Activated CD8-positive, alpha-beta T cell treated with anti-CD3 and anti-CD28 coated beads for 36 hours (primary cell): ENCODE measurements around the gene FRYL. TPM values are rescaled to one million over a fixed set of nuclear protein-coding genes. Genes with fewer than 3 reads are reported as not detected.
A peak's percentile ranks its signal among the peaks of the same experiment; 100 is the strongest.

Source experiments
- ATAC-seq: fragments of 200-7000 bp; cut with Tn5 transposase; one replicate; pipeline ENCODE4 v1.10.0; 2021; ENCODE audit warnings: mild to moderate bottlenecking, moderate library complexity
- CTCF ChIA-PET: fragments of 350-600 bp; sonication (Branson Sonifier 250); formaldehyde crosslinking; loops from one replicate; lab custom pipeline; 2021; ENCODE audit warnings: antibody characterized with exemption; lab: Charles Lee
- POLR2A ChIA-PET: fragments of 350-600 bp; sonication (Branson Sonifier 250); formaldehyde crosslinking; loops from one replicate; lab custom pipeline; 2021; ENCODE audit warnings: antibody characterized with exemption; lab: Charles Lee
- DNase-seq: peaks from one replicate; pipeline ENCODE4 v3.0.0-alpha.2; 2020
- H3K27ac Mint-ChIP-seq: one replicate; pipeline ENCODE4 v1.8.0; 2021; ENCODE audit warnings: mild to moderate bottlenecking, mixed read lengths
- H3K27me3 Mint-ChIP-seq: one replicate; pipeline ENCODE4 v1.8.0; 2021; ENCODE audit warnings: mixed read lengths
- H3K36me3 Mint-ChIP-seq: one replicate; pipeline ENCODE4 v1.8.0; 2021; ENCODE audit warnings: low read depth, mixed read lengths
- H3K4me1 Mint-ChIP-seq: one replicate; pipeline ENCODE4 v1.8.0; 2021; ENCODE audit warnings: low read depth, mixed read lengths
- H3K4me3 Mint-ChIP-seq: one replicate; pipeline ENCODE4 v1.8.0; 2021; ENCODE audit warnings: mild to moderate bottlenecking, moderate library complexity, mixed read lengths
- H3K9me3 Mint-ChIP-seq: one replicate; pipeline ENCODE4 v1.8.0; 2021; ENCODE audit warnings: mixed read lengths
- intact Hi-C: fragments of 100-400 bp; cut with micrococcal nuclease; formaldehyde crosslinking; loops from one replicate; pipeline ENCODE4 v1.10.0; 2022
- total RNA-seq, 2 experiments: library from RNA; stranded (reverse); gene quantifications; one replicate each; pipeline ENCODE4 v1.2.3, GENCODE V29; 2021
- TF ChIP-seq, protein P1 (sequence below): fragments of 200-600 bp; IDR thresholded peaks from one replicate; pipeline ENCODE4 v1.8.0; 2022; ENCODE audit warnings: antibody characterized with exemption, mild to moderate bottlenecking

FRYL gene
- total RNA-seq, 2 experiments from 2014 or later: 66.6 to 73.2 TPM

DNA sequence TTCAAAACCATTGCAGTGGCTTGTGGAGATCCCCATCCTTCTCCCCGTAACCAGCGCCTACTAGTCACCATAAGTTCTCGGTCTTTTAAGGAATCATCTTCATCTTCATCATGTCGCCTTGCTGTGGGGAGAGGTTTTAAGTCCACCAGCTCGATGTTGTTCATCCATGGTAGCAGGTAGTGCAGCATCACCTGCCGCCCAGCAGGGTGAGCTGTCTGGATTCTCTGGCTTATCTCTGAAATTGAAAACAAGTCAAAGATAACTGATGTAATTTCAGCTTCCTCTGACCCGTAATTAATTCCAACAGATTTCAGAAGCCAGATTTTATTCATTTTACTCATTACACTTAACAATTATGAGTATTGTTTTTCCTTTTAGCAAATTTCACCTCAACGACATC, 222.6 kb downstream of the FRYL start:
- CTCF ChIA-PET: interaction anchor here (0.8 to 1.5 kb wide), 6 partner anchors 9 to 31 kb away, joined by 3 to 5 read pairs (median 4); no protein-coding TSS in a partner anchor
- TF ChIP-seq, protein P1, sequence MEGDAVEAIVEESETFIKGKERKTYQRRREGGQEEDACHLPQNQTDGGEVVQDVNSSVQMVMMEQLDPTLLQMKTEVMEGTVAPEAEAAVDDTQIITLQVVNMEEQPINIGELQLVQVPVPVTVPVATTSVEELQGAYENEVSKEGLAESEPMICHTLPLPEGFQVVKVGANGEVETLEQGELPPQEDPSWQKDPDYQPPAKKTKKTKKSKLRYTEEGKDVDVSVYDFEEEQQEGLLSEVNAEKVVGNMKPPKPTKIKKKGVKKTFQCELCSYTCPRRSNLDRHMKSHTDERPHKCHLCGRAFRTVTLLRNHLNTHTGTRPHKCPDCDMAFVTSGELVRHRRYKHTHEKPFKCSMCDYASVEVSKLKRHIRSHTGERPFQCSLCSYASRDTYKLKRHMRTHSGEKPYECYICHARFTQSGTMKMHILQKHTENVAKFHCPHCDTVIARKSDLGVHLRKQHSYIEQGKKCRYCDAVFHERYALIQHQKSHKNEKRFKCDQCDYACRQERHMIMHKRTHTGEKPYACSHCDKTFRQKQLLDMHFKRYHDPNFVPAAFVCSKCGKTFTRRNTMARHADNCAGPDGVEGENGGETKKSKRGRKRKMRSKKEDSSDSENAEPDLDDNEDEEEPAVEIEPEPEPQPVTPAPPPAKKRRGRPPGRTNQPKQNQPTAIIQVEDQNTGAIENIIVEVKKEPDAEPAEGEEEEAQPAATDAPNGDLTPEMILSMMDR: no peak
- POLR2A ChIA-PET: no interaction called here
- Mint-ChIP-seq H3K27me3 (no peaks in the 10 kb centered on the region), H3K9me3 (peaks cover 3% of the 10 kb centered on the region), H3K4me1 (peaks cover 4% of the 10 kb centered on the region), H3K36me3 (peaks cover 58% of the 10 kb centered on the region), H3K27ac (no peak overlapping the region), H3K4me3 (no peak overlapping the region)
- intact Hi-C loops: no loop called here
- DNase-seq: no peak
- ATAC-seq: peak; percentile 51

DNA sequence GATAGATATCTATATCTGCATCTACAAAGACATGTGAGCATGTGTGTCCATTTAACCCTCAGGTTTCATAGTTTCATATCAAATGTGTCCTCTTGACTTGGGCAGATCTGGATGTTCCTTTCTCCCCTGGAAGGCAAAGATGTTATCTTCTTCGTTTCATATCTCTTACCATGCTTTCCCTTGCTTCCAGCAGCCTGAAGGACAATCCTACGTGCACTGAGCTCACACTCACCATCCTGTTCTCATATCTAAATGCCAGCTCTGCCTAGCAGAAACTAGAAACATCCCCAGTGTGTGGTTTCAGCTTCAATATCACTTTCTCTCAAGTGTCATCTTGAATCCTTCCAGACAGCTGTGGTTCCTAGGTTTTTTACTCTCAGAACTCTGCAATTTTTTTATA, 223.8 kb downstream of the FRYL start:
- H3K27me3 Mint-ChIP-seq: no peaks in the 10 kb centered on the region
- POLR2A ChIA-PET: no interaction called here

DNA sequence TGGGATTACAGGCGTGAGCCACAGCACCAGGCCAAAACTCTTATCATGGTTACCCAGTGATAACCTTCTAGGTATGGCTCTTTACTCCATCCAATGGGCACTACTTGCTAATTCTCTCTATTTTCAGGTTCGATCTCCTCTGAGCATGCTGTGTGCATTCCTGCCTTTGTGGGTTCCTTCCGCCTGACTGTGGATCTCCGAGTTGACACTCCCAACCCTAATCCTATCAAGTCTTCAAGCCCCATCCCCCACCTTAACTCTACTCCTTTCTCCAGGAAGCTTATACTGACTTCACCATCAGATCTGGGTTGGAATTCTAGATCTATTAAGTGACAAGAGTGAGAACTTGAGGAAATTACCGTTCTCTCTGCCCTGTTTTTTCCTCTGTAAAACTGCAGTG, 225.5 kb downstream of the FRYL start:
- no peak for ATAC-seq
- intact Hi-C loops: no loop called here

More for the DNA sequence above, 223.8 kb downstream of the FRYL start:
- ATAC-seq (no peak), DNase-seq (no peak)
- Mint-ChIP-seq H3K4me1 (peaks cover 4% of the 10 kb centered on the region), H3K9me3 (peaks cover 3% of the 10 kb centered on the region), H3K4me3 (no peak overlapping the region), H3K36me3 (peaks cover 60% of the 10 kb centered on the region), H3K27ac (no peak overlapping the region)
- CTCF ChIA-PET: interaction anchor here (1.5 kb wide), 1 partner anchor 30 kb away, joined by 5 read pairs; no protein-coding TSS in a partner anchor
- TF ChIP-seq, protein P1: no peak
- intact Hi-C loops: no loop called here

DNA sequence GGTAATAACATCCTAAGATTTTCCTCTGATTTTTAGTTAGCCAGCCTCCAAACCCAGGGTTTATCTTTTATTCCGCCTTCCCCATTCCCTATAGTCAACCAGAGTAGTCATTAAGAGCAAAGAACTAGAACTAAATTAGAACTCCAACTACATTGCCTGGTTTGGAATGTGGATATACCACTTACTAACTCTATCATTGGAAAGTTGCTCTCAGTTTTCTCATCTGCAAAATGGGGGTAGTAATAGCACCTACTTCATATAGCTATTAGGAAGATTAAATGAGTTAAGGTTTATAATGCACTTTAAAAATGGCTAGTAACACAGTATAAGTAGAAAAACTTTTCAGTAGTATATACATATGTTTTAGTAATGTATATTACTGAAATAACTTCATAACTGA, 226.4 kb downstream of the FRYL start:
- peaks cover 52% of the 10 kb centered on the region for H3K36me3 Mint-ChIP-seq
- H3K27me3 Mint-ChIP-seq: no peaks in the 10 kb centered on the region
- no peak for DNase-seq
- peaks cover 4% of the 10 kb centered on the region for H3K4me1 Mint-ChIP-seq
- POLR2A ChIA-PET: no interaction called here
- TF ChIP-seq, protein P1: no peak
- H3K4me3 Mint-ChIP-seq: no peak overlapping the region
- intact Hi-C loops: no loop called here
- no peak for ATAC-seq
- no peak overlapping the region for H3K27ac Mint-ChIP-seq
- CTCF ChIA-PET: no interaction called here
- peaks cover 1% of the 10 kb centered on the region for H3K9me3 Mint-ChIP-seq

More for the DNA sequence above, 225.5 kb downstream of the FRYL start:
- TF ChIP-seq, protein P1: no peak
- DNase-seq: no peak
- Mint-ChIP-seq H3K27ac (no peak overlapping the region), H3K27me3 (no peaks in the 10 kb centered on the region), H3K4me3 (no peak overlapping the region), H3K4me1 (peaks cover 4% of the 10 kb centered on the region), H3K9me3 (peaks cover 3% of the 10 kb centered on the region), H3K36me3 (peaks cover 55% of the 10 kb centered on the region)
- ChIA-PET POLR2A (no interaction called here), CTCF (no interaction called here)

DNA sequence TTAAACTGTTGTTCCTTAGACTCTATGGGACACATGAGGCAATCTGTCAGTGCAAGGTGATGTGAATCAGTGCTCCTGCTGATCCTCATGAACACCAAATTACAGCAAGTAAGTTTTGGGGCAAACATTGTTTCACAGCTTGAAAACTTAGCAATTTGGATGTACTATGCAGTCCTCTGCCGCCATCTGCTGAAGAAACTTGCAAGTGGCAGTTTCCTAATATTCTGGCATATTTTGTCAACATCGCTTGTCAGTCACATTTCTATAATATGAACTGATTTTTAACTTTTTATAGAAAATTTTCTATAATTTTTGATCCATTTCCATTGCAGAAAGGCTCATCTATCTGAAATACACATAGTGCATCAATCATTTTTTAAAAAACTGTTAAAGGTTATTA, 233.7 kb downstream of the FRYL start:
- ChIA-PET POLR2A (no interaction called here), CTCF (interaction anchor here (0.6 to 1.6 kb wide), 14 partner anchors 10 to 419 kb away, joined by 3 to 7 read pairs (median 3); no protein-coding TSS in a partner anchor)
- Mint-ChIP-seq H3K4me1 (no peaks in the 10 kb centered on the region), H3K4me3 (no peak overlapping the region), H3K27me3 (no peaks in the 10 kb centered on the region), H3K36me3 (peaks cover 41% of the 10 kb centered on the region), H3K9me3 (no peaks in the 10 kb centered on the region), H3K27ac (no peak overlapping the region)
- ATAC-seq (no peak), DNase-seq (peak; percentile 55)
- TF ChIP-seq, protein P1: peak; percentile 56
- intact Hi-C loops: no loop called here
